Measurements from ENCODE around the gene MRS2. TPM values are rescaled to one million over a fixed set of nuclear protein-coding genes. Genes with fewer than 3 reads are reported as not detected.

MRS2 gene
- total RNA-seq (2014; rRNA removed) = 19.8 and 21.3 TPM in 2 replicates
- Bru-seq, nascent RNA = percentile 84 among the genes with signal in this experiment
- percentile 78 among the genes with signal in this experiment for BruChase-seq, experiment 1, labeled RNA remaining after a 6-hour chase
- BruChase-seq, experiment 2, labeled RNA remaining after a 2-hour chase = percentile 86 among the genes with signal in this experiment
- long read RNA-seq, transcript MRS2-203 (11 exons, 3,313 nt) = major isoform, 25 of 46 reads
- long read RNA-seq, partial matches to known transcripts = 4 of 46 reads
- long read RNA-seq, other reads (novel, unspliced or antisense) = 14 of 46 reads

- H3K27me3 ChIP-seq (ENCODE audit: low read length) = no peaks in the 10 kb centered on the region
- H3K4me2 ChIP-seq (ENCODE audit: low read length) = peak within 1 kb of the TSS; percentile 88
- H3K9me2 ChIP-seq (replicated peaks; ENCODE audit: low read length) = no peaks in the 10 kb centered on the region
- TF ChIP-seq EZH2 (IDR thresholded peaks at IDR 0.05; ENCODE audit: low read length, unreplicated experiment) (no peak), CTCF (conservative IDR thresholded peaks at IDR 0.05; ENCODE audit: low read depth, low read length) (no peak), EZH2phosphoT487 (IDR thresholded peaks at IDR 0.05; ENCODE audit: borderline replicate concordance, low read length) (no peak)
- peaks cover 13% of the 10 kb centered on the region; the same call in 1 of the 2 replicates for H4K20me1 ChIP-seq (ENCODE audit: low read length)
- ChIA-PET CTCF (interaction anchor here (1.2 kb wide), 1 partner anchor 43 kb away, joined by 4 read pairs; no protein-coding TSS in a partner anchor), POLR2A (ENCODE audit: unreplicated experiment) (no interaction called here)
- DNase-seq = peak; percentile 96
- H3K9ac ChIP-seq (ENCODE audit: low read length) = peak within 1 kb of the TSS; percentile 91
- H3K4me3 ChIP-seq (ENCODE audit: low read length) = peak within 1 kb of the TSS; percentile 96
- intact Hi-C loops (cut with micrococcal nuclease) = no loop called here
- H3K79me2 ChIP-seq (ENCODE audit: low read length) = peaks cover 50% of the 10 kb centered on the region
- H3K9me3 ChIP-seq (ENCODE audit: low read length) = no peaks in the 10 kb centered on the region
- H3K4me1 ChIP-seq (ENCODE audit: insufficient read depth, low read length) = peaks cover 18% of the 10 kb centered on the region
- BruUV-seq (replicated peaks) = no TSS peak
- H3F3A ChIP-seq (ENCODE audit: low read length, unreplicated experiment) = no peaks in the 10 kb centered on the region
- peaks cover 6% of the 10 kb centered on the region for H3K36me3 ChIP-seq (ENCODE audit: low read depth, low read length)
- H2AFZ ChIP-seq (ENCODE audit: low read length) = peak within 1 kb of the TSS; percentile 85
- ATAC-seq = peak; percentile 97
- H3K27ac ChIP-seq (ENCODE audit: low read length) = peak within 1 kb of the TSS; percentile 19; the same call in 1 of the 2 replicates
Measured at GRCh38 chr6:24402697-24403500, at the start of gene MRS2. Gene MRS2 (plus strand): TSS chr6:24402936. CDS start chr6:24403047, 111 bp downstream.

GRCh38 chr6:24353861-24354260, 48.9 kb upstream of the MRS2 start:
- Histone ChIP-seq H3K27ac (ENCODE audit: low read length) (no peak overlapping the region), H3K79me2 (ENCODE audit: low read length) (no peaks in the 10 kb centered on the region), H3F3A (ENCODE audit: low read length, unreplicated experiment) (no peaks in the 10 kb centered on the region), H3K9ac (ENCODE audit: low read length) (no peak overlapping the region), H3K9me2 (replicated peaks; ENCODE audit: low read length) (no peaks in the 10 kb centered on the region), H3K9me3 (ENCODE audit: low read length) (no peaks in the 10 kb centered on the region), H3K27me3 (ENCODE audit: low read length) (no peaks in the 10 kb centered on the region), H3K36me3 (ENCODE audit: low read depth, low read length) (no peaks in the 10 kb centered on the region), H3K4me3 (ENCODE audit: low read length) (no peak overlapping the region), H3K4me2 (ENCODE audit: low read length) (no peak overlapping the region), H2AFZ (ENCODE audit: low read length) (no peak overlapping the region), H3K4me1 (ENCODE audit: insufficient read depth, low read length) (no peaks in the 10 kb centered on the region), H4K20me1 (ENCODE audit: low read length) (no peaks in the 10 kb centered on the region)
- CTCF ChIA-PET = no interaction called here
- BruUV-seq (replicated peaks) = no TSS peak
- intact Hi-C loops (cut with micrococcal nuclease) = no loop called here
- TF ChIP-seq EZH2 (IDR thresholded peaks at IDR 0.05; ENCODE audit: low read length, unreplicated experiment) (no peak), CTCF (conservative IDR thresholded peaks at IDR 0.05; ENCODE audit: low read depth, low read length) (no peak), EZH2phosphoT487 (IDR thresholded peaks at IDR 0.05; ENCODE audit: borderline replicate concordance, low read length) (no peak)
- no peak for DNase-seq
- POLR2A ChIA-PET (ENCODE audit: unreplicated experiment) = no interaction called here
- no peak for ATAC-seq
